OCI-LY3 (cell line): ENCODE data around the gene TNS2.
A peak's percentile ranks its signal among the peaks of the same experiment; 100 is the strongest.

ENCODE experiments used
- H2AFZ ChIP-seq: fragments of 200-600, 300-600 bp; shearing (Covaris generic); 2 replicates; pipeline ENCODE4 v1.6.0; 2014; ENCODE audit warnings: antibody characterized with exemption, low read depth, low read length
- H3K27ac ChIP-seq: fragments of 200-600, 300-600 bp; sonication (generic); 2 replicates; pipeline ENCODE4 v1.5.1; 2014; ENCODE audit warnings: mild to moderate bottlenecking, low read length, moderate library complexity, mixed read lengths
- H3K27me3 ChIP-seq: fragments of 200-600, 300-600 bp; sonication (generic); 2 replicates; pipeline ENCODE4 v1.6.1; 2014; ENCODE audit warnings: low read depth, low read length, mixed read lengths
- H3K36me3 ChIP-seq: fragments of 200-600, 300-600 bp; sonication (generic); replicated peaks from 2 replicates; pipeline ENCODE3; 2014; ENCODE audit warnings: low read depth, low read length, mixed read lengths
- H3K4me1 ChIP-seq: fragments of 300-600, 200-600 bp; sonication (generic); 2 replicates; pipeline ENCODE4 v1.6.1; 2014; ENCODE audit warnings: low read length, mixed read lengths
- H3K4me2 ChIP-seq: fragments of 200-600, 300-600 bp; sonication (generic); 2 replicates; pipeline ENCODE4 v1.6.1; 2014; ENCODE audit warnings: low read length, mixed read lengths
- H3K4me3 ChIP-seq: fragments of 300-600, 200-600 bp; sonication (generic); 2 replicates; pipeline ENCODE4 v1.5.1; 2014; ENCODE audit warnings: antibody characterized with exemption, mild to moderate bottlenecking, low read length, moderate library complexity
- H3K79me2 ChIP-seq: fragments of 300-600, 200-600 bp; shearing (Covaris generic); 2 replicates; pipeline ENCODE4 v1.6.1; 2014; ENCODE audit warnings: mild to moderate bottlenecking, low read length, mixed read lengths
- H3K9ac ChIP-seq: fragments of 300-600, 200-600 bp; shearing (Covaris generic); 2 replicates; pipeline ENCODE4 v1.6.0; 2014; ENCODE audit warnings: mild to moderate bottlenecking, low read length, moderate library complexity
- H3K9me3 ChIP-seq: fragments of 200-600, 300-600 bp; shearing (Covaris generic); 2 replicates; pipeline ENCODE4 v1.6.1; 2014; ENCODE audit warnings: low read length, mixed read lengths; ENCODE audit not compliant: insufficient read depth
- H4K20me1 ChIP-seq: fragments of 200-600, 300-600 bp; sonication (generic); 2 replicates; pipeline ENCODE4 v1.6.1; 2016; ENCODE audit warnings: low read length, mixed read lengths; ENCODE audit not compliant: insufficient read depth
- EZH2phosphoT487 ChIP-seq: fragments of 200-600 bp; shearing (Covaris generic); IDR thresholded peaks from 2 replicates; pipeline ENCODE4 v1.6.1; 2018; ENCODE audit warnings: antibody characterized with exemption, mixed run types, low read depth
- TF ChIP-seq, protein P1 (sequence below): fragments of 200-600, 300-600 bp; sonication (generic); IDR thresholded peaks from 2 replicates; pipeline ENCODE4 v1.5.1; 2014; ENCODE audit warnings: antibody characterized with exemption, low read length, low read depth

TNS2 gene, protein sequence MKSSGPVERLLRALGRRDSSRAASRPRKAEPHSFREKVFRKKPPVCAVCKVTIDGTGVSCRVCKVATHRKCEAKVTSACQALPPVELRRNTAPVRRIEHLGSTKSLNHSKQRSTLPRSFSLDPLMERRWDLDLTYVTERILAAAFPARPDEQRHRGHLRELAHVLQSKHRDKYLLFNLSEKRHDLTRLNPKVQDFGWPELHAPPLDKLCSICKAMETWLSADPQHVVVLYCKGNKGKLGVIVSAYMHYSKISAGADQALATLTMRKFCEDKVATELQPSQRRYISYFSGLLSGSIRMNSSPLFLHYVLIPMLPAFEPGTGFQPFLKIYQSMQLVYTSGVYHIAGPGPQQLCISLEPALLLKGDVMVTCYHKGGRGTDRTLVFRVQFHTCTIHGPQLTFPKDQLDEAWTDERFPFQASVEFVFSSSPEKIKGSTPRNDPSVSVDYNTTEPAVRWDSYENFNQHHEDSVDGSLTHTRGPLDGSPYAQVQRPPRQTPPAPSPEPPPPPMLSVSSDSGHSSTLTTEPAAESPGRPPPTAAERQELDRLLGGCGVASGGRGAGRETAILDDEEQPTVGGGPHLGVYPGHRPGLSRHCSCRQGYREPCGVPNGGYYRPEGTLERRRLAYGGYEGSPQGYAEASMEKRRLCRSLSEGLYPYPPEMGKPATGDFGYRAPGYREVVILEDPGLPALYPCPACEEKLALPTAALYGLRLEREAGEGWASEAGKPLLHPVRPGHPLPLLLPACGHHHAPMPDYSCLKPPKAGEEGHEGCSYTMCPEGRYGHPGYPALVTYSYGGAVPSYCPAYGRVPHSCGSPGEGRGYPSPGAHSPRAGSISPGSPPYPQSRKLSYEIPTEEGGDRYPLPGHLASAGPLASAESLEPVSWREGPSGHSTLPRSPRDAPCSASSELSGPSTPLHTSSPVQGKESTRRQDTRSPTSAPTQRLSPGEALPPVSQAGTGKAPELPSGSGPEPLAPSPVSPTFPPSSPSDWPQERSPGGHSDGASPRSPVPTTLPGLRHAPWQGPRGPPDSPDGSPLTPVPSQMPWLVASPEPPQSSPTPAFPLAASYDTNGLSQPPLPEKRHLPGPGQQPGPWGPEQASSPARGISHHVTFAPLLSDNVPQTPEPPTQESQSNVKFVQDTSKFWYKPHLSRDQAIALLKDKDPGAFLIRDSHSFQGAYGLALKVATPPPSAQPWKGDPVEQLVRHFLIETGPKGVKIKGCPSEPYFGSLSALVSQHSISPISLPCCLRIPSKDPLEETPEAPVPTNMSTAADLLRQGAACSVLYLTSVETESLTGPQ (N-terminal part only)

DNA sequence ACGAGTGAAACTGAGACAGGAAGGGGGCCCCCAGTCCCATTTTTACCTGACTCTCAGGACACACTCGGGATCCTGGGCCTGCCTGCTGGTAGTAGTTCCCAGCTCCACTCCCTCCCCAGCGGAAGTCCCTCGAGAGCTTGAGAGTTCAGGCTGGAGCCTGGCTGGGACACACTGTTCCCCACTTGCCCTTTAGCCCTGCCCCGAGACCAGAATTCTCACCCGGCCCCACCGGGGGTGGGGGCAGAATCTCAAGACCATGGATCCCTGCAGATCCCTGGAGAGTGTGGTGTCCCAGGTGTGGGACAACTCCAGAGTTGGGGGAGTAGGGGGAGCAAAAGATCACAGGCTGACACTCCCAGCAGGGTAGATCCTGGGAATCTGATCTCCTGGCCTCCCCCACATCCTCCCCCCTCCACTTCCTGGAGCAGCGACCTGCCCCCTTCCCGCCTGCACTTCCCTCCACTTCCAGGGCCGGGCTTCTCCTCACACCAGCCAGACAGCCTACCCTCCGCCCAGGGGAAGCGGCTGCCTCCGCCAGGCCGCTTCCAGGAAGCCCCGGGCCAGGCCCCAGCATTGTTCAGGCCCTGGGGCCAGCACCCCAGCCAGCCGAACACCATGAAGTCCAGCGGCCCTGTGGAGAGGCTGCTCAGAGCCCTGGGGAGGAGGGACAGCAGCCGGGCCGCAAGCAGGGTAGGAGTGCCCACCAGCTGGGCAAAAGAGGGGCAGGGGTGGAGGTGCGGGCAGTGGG, at the start of gene TNS2:
Gene TNS2, plus strand, starts transcription at position 495 of the 748 bp plus-strand sequence. Its CDS starts 121 bp downstream, at position 616.
- H3K9me3 ChIP-seq = no peaks in the 10 kb centered on the region
- H2AFZ ChIP-seq = no peak within 1 kb of the TSS
- no peaks in the 10 kb centered on the region for H3K79me2 ChIP-seq
- H4K20me1 ChIP-seq = no peaks in the 10 kb centered on the region
- H3K9ac ChIP-seq = no peak within 1 kb of the TSS
- no peaks in the 10 kb centered on the region for H3K36me3 ChIP-seq
- TF ChIP-seq EZH2phosphoT487 = no peak
- TF ChIP-seq, protein P1, sequence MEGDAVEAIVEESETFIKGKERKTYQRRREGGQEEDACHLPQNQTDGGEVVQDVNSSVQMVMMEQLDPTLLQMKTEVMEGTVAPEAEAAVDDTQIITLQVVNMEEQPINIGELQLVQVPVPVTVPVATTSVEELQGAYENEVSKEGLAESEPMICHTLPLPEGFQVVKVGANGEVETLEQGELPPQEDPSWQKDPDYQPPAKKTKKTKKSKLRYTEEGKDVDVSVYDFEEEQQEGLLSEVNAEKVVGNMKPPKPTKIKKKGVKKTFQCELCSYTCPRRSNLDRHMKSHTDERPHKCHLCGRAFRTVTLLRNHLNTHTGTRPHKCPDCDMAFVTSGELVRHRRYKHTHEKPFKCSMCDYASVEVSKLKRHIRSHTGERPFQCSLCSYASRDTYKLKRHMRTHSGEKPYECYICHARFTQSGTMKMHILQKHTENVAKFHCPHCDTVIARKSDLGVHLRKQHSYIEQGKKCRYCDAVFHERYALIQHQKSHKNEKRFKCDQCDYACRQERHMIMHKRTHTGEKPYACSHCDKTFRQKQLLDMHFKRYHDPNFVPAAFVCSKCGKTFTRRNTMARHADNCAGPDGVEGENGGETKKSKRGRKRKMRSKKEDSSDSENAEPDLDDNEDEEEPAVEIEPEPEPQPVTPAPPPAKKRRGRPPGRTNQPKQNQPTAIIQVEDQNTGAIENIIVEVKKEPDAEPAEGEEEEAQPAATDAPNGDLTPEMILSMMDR = no peak
- H3K4me2 ChIP-seq = no peak within 1 kb of the TSS
- no peak within 1 kb of the TSS for H3K27ac ChIP-seq
- no peaks in the 10 kb centered on the region for H3K27me3 ChIP-seq
- H3K4me1 ChIP-seq = peaks cover 13% of the 10 kb centered on the region; the same call in 1 of the 2 replicates
- no peak within 1 kb of the TSS for H3K4me3 ChIP-seq

DNA sequence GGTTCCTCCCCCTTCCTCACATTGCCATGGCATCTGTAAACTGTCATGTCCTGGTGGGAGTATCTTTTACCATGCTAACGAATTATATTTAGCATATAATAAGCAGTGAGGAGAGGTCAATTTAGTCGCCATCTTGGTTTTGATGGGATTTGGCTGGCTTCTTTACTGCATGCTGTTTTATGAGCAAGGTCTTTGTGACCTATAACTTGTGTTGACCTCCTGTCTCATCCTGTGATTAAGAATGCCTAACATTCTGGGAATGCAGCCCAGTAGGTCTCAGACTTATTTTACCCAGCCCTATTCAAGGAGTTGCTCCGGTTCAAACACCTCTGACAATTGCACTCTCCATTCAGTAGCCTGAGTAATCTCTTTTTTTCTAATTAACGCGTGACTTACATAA, 45.7 kb upstream of the TNS2 start:
- H3K79me2 ChIP-seq = peaks cover 38% of the 10 kb centered on the region
- H3K9ac ChIP-seq = no peak overlapping the region
- TF ChIP-seq EZH2phosphoT487 = no peak
- TF ChIP-seq, protein P1 = no peak
- H3K27me3 ChIP-seq = peaks cover 7% of the 10 kb centered on the region; the same call in 1 of the 2 replicates
- no peaks in the 10 kb centered on the region for H3K9me3 ChIP-seq
- no peak overlapping the region for H3K4me3 ChIP-seq
- H3K27ac ChIP-seq = no peak overlapping the region
- no peak overlapping the region for H2AFZ ChIP-seq
- no peak overlapping the region for H3K4me2 ChIP-seq
- H3K4me1 ChIP-seq = peaks cover 25% of the 10 kb centered on the region
- H3K36me3 ChIP-seq = peaks cover 15% of the 10 kb centered on the region
- peaks cover 22% of the 10 kb centered on the region for H4K20me1 ChIP-seq

DNA sequence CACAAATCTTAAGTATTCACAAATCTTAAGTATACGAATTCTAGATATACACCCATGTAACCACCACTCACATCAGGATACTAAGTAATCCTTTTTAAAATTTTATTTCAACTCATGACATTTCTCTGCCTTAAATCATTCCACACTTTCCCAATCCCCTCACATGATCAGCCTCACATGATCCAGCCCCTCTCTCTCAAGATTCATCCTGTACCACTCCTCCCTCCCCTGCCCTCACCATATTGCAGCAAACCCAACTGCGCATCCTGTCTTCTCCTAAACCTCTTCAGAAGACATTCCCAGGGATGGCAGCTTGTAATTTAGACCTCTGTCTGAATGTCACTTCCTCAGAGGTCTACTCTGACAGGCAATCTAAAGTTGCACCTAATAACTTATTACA, 45.3 kb upstream of the TNS2 start:
- Histone ChIP-seq H3K4me2 (peak overlapping the region; percentile 95), H2AFZ (no peak overlapping the region), H3K27me3 (peaks cover 5% of the 10 kb centered on the region; the same call in 1 of the 2 replicates), H3K27ac (no peak overlapping the region), H3K9me3 (no peaks in the 10 kb centered on the region), H3K4me3 (peak overlapping the region; percentile 97), H3K79me2 (peaks cover 42% of the 10 kb centered on the region), H3K9ac (no peak overlapping the region), H4K20me1 (peaks cover 26% of the 10 kb centered on the region), H3K36me3 (peaks cover 19% of the 10 kb centered on the region), H3K4me1 (peaks cover 28% of the 10 kb centered on the region)
- TF ChIP-seq, protein P1 = no peak
- no peak for TF ChIP-seq EZH2phosphoT487
